ENCODE measurements around the gene EP400. TPM values are rescaled to one million over a fixed set of nuclear protein-coding genes. Genes with fewer than 3 reads are reported as not detected.
A peak's percentile ranks its signal among the peaks of the same experiment; 100 is the strongest.

EP400 gene
- total and polyA plus RNA-seq, 5 donors: 10.1 to 21.6 (median 16.5) TPM

- Histone ChIP-seq H3K4me3 (ENCODE audit: low read length) (no peak overlapping the region), H3K9me3 (ENCODE audit: control insufficient read depth, low read length) (no peaks in the 10 kb centered on the region), H3K27me3 (ENCODE audit: control insufficient read depth, insufficient read depth) (no peaks in the 10 kb centered on the region), H3K4me1 (ENCODE audit: control insufficient read depth, insufficient read depth, low read length) (no peaks in the 10 kb centered on the region), H3K27ac (ENCODE audit: low read length) (no peak overlapping the region)
- intact Hi-C loops (cut with DNase I): no loop called here
- no peak for DNase-seq
- WGBS: 80% methylated on average over 4 of the region's 4 CpGs
- ATAC-seq: no peak
These were observed 116.0 kb downstream of the EP400 start for GRCh38 chr12:132065609-132066344.

DNA sequence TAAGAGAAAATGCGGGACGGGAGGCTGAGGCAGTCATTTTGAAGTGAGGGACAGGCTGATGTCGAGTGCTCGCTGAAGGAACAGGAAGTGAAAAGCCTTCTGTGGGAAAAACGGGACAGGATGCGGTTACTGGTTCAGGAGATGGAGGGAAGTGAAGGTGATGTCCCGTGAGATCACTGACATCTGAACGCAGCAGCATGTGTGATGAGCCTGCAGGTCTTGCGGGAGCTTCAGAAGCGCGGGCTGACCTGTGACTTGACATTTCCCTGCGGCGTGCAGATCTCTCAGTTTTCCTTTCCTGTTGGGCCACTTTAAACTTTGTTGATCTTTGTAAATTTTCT lies 116.6 kb downstream of the EP400 start:
- Histone ChIP-seq H3K27me3 (ENCODE audit: control insufficient read depth, insufficient read depth) (no peaks in the 10 kb centered on the region), H3K4me1 (ENCODE audit: control insufficient read depth, insufficient read depth, low read length) (no peaks in the 10 kb centered on the region), H3K27ac (ENCODE audit: low read length) (no peak overlapping the region), H3K4me3 (ENCODE audit: low read length) (no peak overlapping the region), H3K9me3 (ENCODE audit: control insufficient read depth, low read length) (no peaks in the 10 kb centered on the region)
- WGBS: 73% methylated on average over 13 of the region's 13 CpGs
- DNase-seq: no peak
- intact Hi-C loops (cut with DNase I): no loop called here
- ATAC-seq: no peak

GRCh38 chr12:132066749-132067148 lies 117.0 kb downstream of the EP400 start:
- intact Hi-C loops (cut with DNase I): no loop called here
- H3K27me3 ChIP-seq (ENCODE audit: control insufficient read depth, insufficient read depth): no peaks in the 10 kb centered on the region
- no peaks in the 10 kb centered on the region for H3K4me1 ChIP-seq (ENCODE audit: control insufficient read depth, insufficient read depth, low read length)
- no peak overlapping the region for H3K27ac ChIP-seq (ENCODE audit: low read length)
- no peak for ATAC-seq
- no peaks in the 10 kb centered on the region for H3K9me3 ChIP-seq (ENCODE audit: control insufficient read depth, low read length)
- no peak for DNase-seq
- no peak overlapping the region for H3K4me3 ChIP-seq (ENCODE audit: low read length)
- WGBS: 93% methylated on average over 23 of the region's 23 CpGs

DNA sequence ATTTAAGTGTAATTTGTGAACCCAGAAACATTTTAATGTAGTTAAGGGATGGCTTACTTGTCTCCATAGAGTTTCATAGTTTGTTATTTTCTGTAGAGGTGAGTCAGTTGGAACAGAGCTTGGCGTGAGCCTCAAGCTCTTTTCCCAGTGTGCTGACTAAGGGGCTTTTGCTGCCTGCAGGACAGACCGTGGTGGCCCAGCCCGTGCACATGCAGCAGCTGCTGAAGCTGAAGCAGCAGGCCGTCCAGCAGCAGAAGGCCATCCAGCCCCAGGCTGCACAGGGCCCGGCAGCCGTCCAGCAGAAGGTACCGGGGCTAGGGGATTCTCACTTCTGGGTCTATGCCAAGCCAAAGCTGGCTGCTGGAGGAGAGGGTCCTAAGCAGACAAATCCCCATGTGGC lies 117.4 kb downstream of the EP400 start:
- 91% methylated on average over 7 of the region's 7 CpGs for WGBS
- ATAC-seq: no peak

DNA sequence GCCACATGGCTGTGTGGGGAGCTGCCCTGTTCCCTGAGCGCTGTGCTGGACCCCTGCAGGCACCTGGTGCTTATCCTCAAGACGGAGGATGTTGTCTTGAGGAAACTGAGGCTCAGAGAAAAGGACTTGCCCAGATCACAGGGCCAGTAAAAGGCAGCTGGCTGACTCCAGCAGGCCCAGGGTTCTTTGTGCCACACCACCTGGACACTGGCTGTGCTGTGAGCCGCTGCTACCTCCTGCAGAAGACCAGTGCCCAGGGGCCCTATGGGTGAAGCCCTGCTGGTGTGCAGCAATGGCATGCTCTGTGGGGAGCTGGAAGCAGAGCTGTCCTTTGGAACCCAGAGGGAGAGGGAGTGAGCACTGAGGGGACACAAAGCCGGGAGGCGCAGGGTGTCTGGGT lies 118.5 kb downstream of the EP400 start:
- DNase-seq: no peak
- Histone ChIP-seq H3K27me3 (ENCODE audit: control insufficient read depth, insufficient read depth) (no peaks in the 10 kb centered on the region), H3K27ac (ENCODE audit: low read length) (no peak overlapping the region), H3K4me1 (ENCODE audit: control insufficient read depth, insufficient read depth, low read length) (no peaks in the 10 kb centered on the region), H3K9me3 (ENCODE audit: control insufficient read depth, low read length) (no peaks in the 10 kb centered on the region), H3K4me3 (ENCODE audit: low read length) (no peak overlapping the region)
- intact Hi-C loops (cut with DNase I): no loop called here
- ATAC-seq: no peak
- 95% methylated on average over 5 of the region's 5 CpGs for WGBS

More for the DNA sequence above, 117.4 kb downstream of the EP400 start:
- DNase-seq: no peak
- Histone ChIP-seq H3K27ac (ENCODE audit: low read length) (no peak overlapping the region), H3K4me1 (ENCODE audit: control insufficient read depth, insufficient read depth, low read length) (no peaks in the 10 kb centered on the region), H3K27me3 (ENCODE audit: control insufficient read depth, insufficient read depth) (no peaks in the 10 kb centered on the region), H3K9me3 (ENCODE audit: control insufficient read depth, low read length) (no peaks in the 10 kb centered on the region), H3K4me3 (ENCODE audit: low read length) (no peak overlapping the region)
- intact Hi-C loops (cut with DNase I): no loop called here

GRCh38 chr12:132069336-132069985 lies 119.7 kb downstream of the EP400 start:
- Histone ChIP-seq H3K27ac (ENCODE audit: low read length) (no peak overlapping the region), H3K4me3 (ENCODE audit: low read length) (no peak overlapping the region), H3K9me3 (ENCODE audit: control insufficient read depth, low read length) (no peaks in the 10 kb centered on the region), H3K4me1 (ENCODE audit: control insufficient read depth, insufficient read depth, low read length) (no peaks in the 10 kb centered on the region), H3K27me3 (ENCODE audit: control insufficient read depth, insufficient read depth) (no peaks in the 10 kb centered on the region)
- 96% methylated on average over 26 of the region's 26 CpGs for WGBS
- ATAC-seq (peak in 1 of 2 donors; percentile 9), DNase-seq (no peak)
- intact Hi-C loops (cut with DNase I): no loop called here

- no peak overlapping the region for H3K27ac ChIP-seq (ENCODE audit: low read length)
- ATAC-seq (peak in 1 of 2 donors; percentile 57), DNase-seq (no peak)
- intact Hi-C loops (cut with DNase I): no loop called here
- no peaks in the 10 kb centered on the region for H3K27me3 ChIP-seq (ENCODE audit: control insufficient read depth, insufficient read depth)
- no peaks in the 10 kb centered on the region for H3K9me3 ChIP-seq (ENCODE audit: control insufficient read depth, low read length)
- H3K4me3 ChIP-seq (ENCODE audit: low read length): no peak overlapping the region
- no peaks in the 10 kb centered on the region for H3K4me1 ChIP-seq (ENCODE audit: control insufficient read depth, insufficient read depth, low read length)
- WGBS: 85% methylated on average over 8 of the region's 8 CpGs
These were observed 120.6 kb downstream of the EP400 start for GRCh38 chr12:132070298-132070697.

DNA sequence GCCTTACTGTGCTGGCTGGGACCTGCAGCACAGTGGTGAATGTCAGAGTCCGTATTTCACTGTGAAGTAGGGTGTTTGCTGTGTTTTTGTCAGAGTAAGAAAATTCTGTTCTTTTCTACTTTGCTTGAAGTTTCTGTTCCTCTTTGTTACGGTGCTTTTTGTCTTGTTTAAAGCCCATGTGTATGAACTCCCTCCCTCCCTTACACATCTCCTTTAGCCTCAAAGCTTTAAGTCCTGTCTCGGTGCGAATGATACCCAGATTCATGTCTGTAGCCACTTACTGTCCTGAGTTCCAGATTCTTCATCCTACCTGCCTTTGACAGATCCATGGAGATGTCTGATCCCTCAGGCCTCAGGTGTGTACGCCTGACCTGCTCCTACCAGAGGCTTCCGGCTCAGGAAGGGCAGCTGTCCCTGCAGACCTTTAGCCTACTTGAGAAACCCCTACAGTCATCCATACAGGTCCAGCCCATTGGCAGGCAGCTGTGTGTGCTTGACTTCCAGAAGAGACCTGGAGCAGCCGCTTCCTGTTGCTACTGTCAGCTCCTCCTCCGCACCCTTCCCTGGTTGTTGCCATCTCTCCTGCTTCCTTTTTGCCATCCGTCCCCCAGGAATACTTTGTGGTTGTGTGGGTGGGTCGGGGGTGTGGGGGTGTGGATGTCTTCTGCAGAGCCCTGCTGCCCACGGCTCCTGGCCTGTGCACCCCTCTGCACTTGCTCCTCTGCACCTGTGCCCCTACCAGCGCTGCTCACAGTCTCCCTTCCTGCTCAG lies 121.5 kb downstream of the EP400 start:
- no peak for DNase-seq
- no peaks in the 10 kb centered on the region for H3K4me1 ChIP-seq (ENCODE audit: control insufficient read depth, insufficient read depth, low read length)
- H3K27ac ChIP-seq (ENCODE audit: low read length): no peak overlapping the region
- intact Hi-C loops (cut with DNase I): no loop called here
- H3K27me3 ChIP-seq (ENCODE audit: control insufficient read depth, insufficient read depth): no peaks in the 10 kb centered on the region
- 85% methylated on average over 12 of the region's 12 CpGs for WGBS
- no peak overlapping the region for H3K4me3 ChIP-seq (ENCODE audit: low read length)
- ATAC-seq: no peak
- H3K9me3 ChIP-seq (ENCODE audit: control insufficient read depth, low read length): no peaks in the 10 kb centered on the region

DNA sequence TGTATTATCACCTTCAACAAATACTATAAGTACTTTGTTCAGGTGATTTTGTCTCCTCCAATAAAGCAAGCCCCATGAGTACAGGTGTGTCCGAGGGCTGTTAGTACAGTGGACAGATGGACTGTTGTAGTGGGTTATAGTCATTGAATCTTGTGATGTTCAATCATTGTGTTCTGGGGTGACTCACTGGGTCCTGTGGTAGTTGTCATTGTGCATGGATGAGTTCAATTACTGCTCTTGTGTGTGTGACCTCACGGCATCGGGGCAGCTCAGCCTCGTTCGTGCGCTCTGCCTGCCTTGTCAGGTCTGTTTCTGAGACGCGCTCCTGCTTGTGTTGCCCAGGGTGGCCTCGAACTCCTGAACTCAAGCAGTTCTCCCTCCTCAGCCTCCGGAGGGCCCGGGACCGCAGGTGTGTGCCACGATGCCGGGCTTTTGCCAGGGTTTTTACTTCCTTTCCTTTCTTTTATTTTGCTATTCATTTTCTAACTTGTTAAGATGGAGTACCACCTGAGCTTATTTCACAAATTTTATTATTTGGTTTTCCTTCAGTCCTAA lies 122.2 kb downstream of the EP400 start:
- Histone ChIP-seq H3K4me3 (ENCODE audit: low read length) (no peak overlapping the region), H3K4me1 (ENCODE audit: control insufficient read depth, insufficient read depth, low read length) (no peaks in the 10 kb centered on the region), H3K27me3 (ENCODE audit: control insufficient read depth, insufficient read depth) (no peaks in the 10 kb centered on the region), H3K9me3 (ENCODE audit: control insufficient read depth, low read length) (no peaks in the 10 kb centered on the region), H3K27ac (ENCODE audit: low read length) (no peak overlapping the region)
- no peak for ATAC-seq
- 94% methylated on average over 14 of the region's 14 CpGs for WGBS
- DNase-seq: no peak
- intact Hi-C loops (cut with DNase I): no loop called here

- Histone ChIP-seq H3K27me3 (ENCODE audit: control insufficient read depth, insufficient read depth) (no peaks in the 10 kb centered on the region), H3K4me3 (ENCODE audit: low read length) (no peak overlapping the region), H3K4me1 (ENCODE audit: control insufficient read depth, insufficient read depth, low read length) (no peaks in the 10 kb centered on the region), H3K27ac (ENCODE audit: low read length) (no peak overlapping the region), H3K9me3 (ENCODE audit: control insufficient read depth, low read length) (no peaks in the 10 kb centered on the region)
- ATAC-seq (no peak), DNase-seq (no peak)
- 90% methylated on average over 14 of the region's 14 CpGs for WGBS
- intact Hi-C loops (cut with DNase I): no loop called here
These were observed 124.5 kb downstream of the EP400 start for GRCh38 chr12:132074216-132074615.
